ENCODE measurements around the gene CBFA2T2.

DNA sequence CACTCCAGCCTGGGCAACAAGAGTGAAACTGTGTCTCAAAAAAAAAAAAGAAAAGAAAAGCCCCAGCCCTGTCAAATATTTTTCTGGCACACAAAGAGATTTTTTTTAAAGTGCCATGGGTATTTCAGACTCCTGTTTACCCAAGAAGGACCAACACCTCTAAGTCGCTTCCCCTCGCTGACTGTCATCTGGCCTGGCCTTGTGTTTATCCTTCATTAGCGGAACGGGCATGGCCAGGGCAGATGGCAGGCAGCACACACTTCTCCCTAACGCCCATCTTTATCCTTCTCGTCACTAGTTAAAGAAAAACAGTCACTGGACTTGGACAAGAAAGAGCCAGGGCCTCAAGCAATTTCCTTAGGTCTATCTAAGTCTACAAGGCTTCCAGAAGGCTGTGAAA lies 7.3 kb upstream of the CBFA2T2 start:
- TF ChIP-seq CTCF (IDR thresholded peaks at IDR 0.05), result no peak
- TF ChIP-seq POLR2A (IDR thresholded peaks at IDR 0.05), result no peak

Measured in tibial nerve (tissue), 3 donors.